ENCODE results near the gene CERS4.

- TF ChIP-seq CTCF (IDR thresholded peaks at IDR 0.05; ENCODE audit: insufficient read depth, low read length, poor library complexity, severe bottlenecking) (no peak), EZH2phosphoT487 (conservative IDR thresholded peaks at IDR 0.05; ENCODE audit: low read length) (no peak)
Measured at GRCh38 chr19:8233370-8233769, 24.2 kb downstream of the CERS4 start.

All from SU-DHL-6 (cell line).